IMR-90 (cell line): ENCODE measurements around the gene ROBO1. TPM values are rescaled to one million over a fixed set of nuclear protein-coding genes. Genes with fewer than 3 reads are reported as not detected.

Experiments used
- ATAC-seq: fragments of 200-7000 bp; cut with Tn5 transposase; 2 replicates; pipeline ENCODE4 v1.9.1; 2020; ENCODE audit warnings: low read depth, mild to moderate bottlenecking, moderate library complexity
- BruUV-seq: library from RNA; stranded (reverse); fragments of 400-500 nt; replicated peaks from 2 replicates; lab custom pipeline; 2021; lab: Mats Ljungman, UMichigan
- CTCF ChIA-PET: fragments of 300-600 bp; formaldehyde crosslinking; extraction: SDS; loops from one replicate; lab custom pipeline; 2021; ENCODE audit warnings: antibody characterized with exemption; lab: Yijun Ruan, JAX
- POLR2A ChIA-PET: fragments of 300-600 bp; sonication (Branson Sonifier 250); formaldehyde crosslinking; loops from one replicate; lab custom pipeline; 2022; ENCODE audit warnings: antibody characterized with exemption; ENCODE audit not compliant: unreplicated experiment; lab: Charles Lee
- DNase-seq: peaks from one replicate; pipeline ENCODE4 v3.0.0; 2013
- H2AFZ ChIP-seq: replicated peaks from 2 replicates; pipeline ENCODE3; 2013; ENCODE audit warnings: low read length, mild to moderate bottlenecking; ENCODE audit not compliant: poor library complexity
- H2AK5ac ChIP-seq: 2 replicates; pipeline ENCODE4 v1.6.1; 2013; ENCODE audit warnings: low read depth, low read length, inconsistent platforms
- H2AK9ac ChIP-seq: replicated peaks from 2 replicates; pipeline ENCODE3; 2013; ENCODE audit warnings: mild to moderate bottlenecking, low read depth, low read length, moderate library complexity; ENCODE audit not compliant: poor library complexity
- H2BK120ac ChIP-seq: 2 replicates; pipeline ENCODE4 v1.6.1; 2013; ENCODE audit warnings: low read depth, low read length, inconsistent platforms
- H2BK15ac ChIP-seq: 3 replicates; pipeline ENCODE4 v1.6.1; 2013; ENCODE audit warnings: low read depth, low read length, inconsistent platforms
- H2BK20ac ChIP-seq: 2 replicates; pipeline ENCODE4 v1.6.1; 2013; ENCODE audit warnings: low read depth, mild to moderate bottlenecking, inconsistent platforms, low read length, moderate library complexity
- H2BK5ac ChIP-seq: 2 replicates; pipeline ENCODE4 v1.6.1; 2013; ENCODE audit warnings: mild to moderate bottlenecking, low read depth, low read length, inconsistent platforms; ENCODE audit not compliant: poor library complexity, severe bottlenecking
- H3K14ac ChIP-seq: replicated peaks from 2 replicates; pipeline ENCODE4 v1.6.1; 2013; ENCODE audit warnings: low read depth, low read length, inconsistent platforms
- H3K18ac ChIP-seq: 2 replicates; pipeline ENCODE4 v1.6.1; 2013; ENCODE audit warnings: low read depth, low read length, control low read depth
- H3K23ac ChIP-seq: 2 replicates; pipeline ENCODE4 v1.6.1; 2013; ENCODE audit warnings: low read depth, low read length, inconsistent platforms
- H3K27ac ChIP-seq: 2 replicates; pipeline ENCODE4 v1.5.1; 2013; ENCODE audit warnings: mild to moderate bottlenecking, control low read depth, low read length; ENCODE audit not compliant: insufficient read depth
- H3K27me3 ChIP-seq: 2 replicates; pipeline ENCODE4 v1.6.1; 2013; ENCODE audit warnings: low read length; ENCODE audit not compliant: control insufficient read depth, insufficient read depth
- H3K36me3 ChIP-seq: 2 replicates; pipeline ENCODE4 v1.6.1; 2013; ENCODE audit warnings: low read length, mixed read lengths; ENCODE audit not compliant: control insufficient read depth, insufficient read depth
- H3K4ac ChIP-seq: 2 replicates; pipeline ENCODE4 v1.6.1; 2013; ENCODE audit warnings: low read depth, low read length, inconsistent platforms
- H3K4me1 ChIP-seq: 2 replicates; pipeline ENCODE4 v1.6.1; 2013; ENCODE audit warnings: low read length, mixed read lengths; ENCODE audit not compliant: control insufficient read depth, insufficient read depth
- H3K4me2 ChIP-seq: 2 replicates; pipeline ENCODE4 v1.6.1; 2013; ENCODE audit warnings: low read depth, mild to moderate bottlenecking, control low read depth, low read length, moderate library complexity
- H3K4me3 ChIP-seq: 2 replicates; pipeline ENCODE4 v1.5.1; 2013; ENCODE audit warnings: low read depth, mild to moderate bottlenecking, control low read depth, low read length, moderate library complexity; ENCODE audit not compliant: insufficient read depth
- H3K56ac ChIP-seq: 2 replicates; pipeline ENCODE4 v1.6.1; 2013; ENCODE audit warnings: low read length, inconsistent platforms; ENCODE audit not compliant: insufficient read depth; ENCODE audit errors: extremely low read depth
- H3K79me1 ChIP-seq, 2 experiments: 2 replicates each; pipeline ENCODE4 v1.6.1; 2013; ENCODE audit warnings: low read length in 2 of 2, inconsistent platforms in 1 of 2, low read depth in 1 of 2
- H3K9ac ChIP-seq: 2 replicates; pipeline ENCODE4 v1.6.1; 2013; ENCODE audit warnings: low read depth, low read length, control low read depth
- H3K9me1 ChIP-seq: 2 replicates; pipeline ENCODE4 v1.6.1; 2013; ENCODE audit warnings: low read length, inconsistent platforms; ENCODE audit not compliant: insufficient read depth
- H3K9me3 ChIP-seq: 2 replicates; pipeline ENCODE4 v1.6.1; 2013; ENCODE audit warnings: low read length; ENCODE audit not compliant: control insufficient read depth, insufficient read depth
- H4K20me1 ChIP-seq: 2 replicates; pipeline ENCODE4 v1.6.1; 2013; ENCODE audit warnings: low read length, inconsistent platforms; ENCODE audit not compliant: insufficient read depth
- H4K5ac ChIP-seq: 2 replicates; pipeline ENCODE4 v1.6.1; 2013; ENCODE audit warnings: mild to moderate bottlenecking, low read depth, low read length, control low read depth
- H4K8ac ChIP-seq, 2 experiments: 2 replicates each; pipeline ENCODE4 v1.6.1; 2013; ENCODE audit warnings: low read depth in 2 of 2, low read length in 2 of 2, control low read depth in 1 of 2, inconsistent platforms in 1 of 2
- H4K91ac ChIP-seq: 2 replicates; pipeline ENCODE4 v1.6.1; 2013; ENCODE audit warnings: low read depth, low read length, inconsistent platforms; ENCODE audit not compliant: insufficient read depth
- BHLHE40 ChIP-seq: fragments of 150-350 bp; IDR thresholded peaks from 2 replicates; pipeline ENCODE4 v1.6.1; 2016; ENCODE audit warnings: mild to moderate bottlenecking, low read depth, low read length
- CHD1 ChIP-seq: IDR thresholded peaks from 2 replicates; pipeline ENCODE4 v1.6.1; 2012; ENCODE audit warnings: low read depth, low read length, improper control_type of control experiment
- MAZ ChIP-seq: IDR thresholded peaks from 2 replicates; pipeline ENCODE4 v1.6.1; 2012; ENCODE audit warnings: low read depth, mild to moderate bottlenecking, low read length, improper control_type of control experiment, moderate library complexity, borderline replicate concordance
- MXI1 ChIP-seq: IDR thresholded peaks from 2 replicates; pipeline ENCODE4 v1.6.1; 2012; ENCODE audit warnings: low read depth, mild to moderate bottlenecking, low read length, moderate library complexity, borderline replicate concordance
- NFE2L2 ChIP-seq: fragments of 150-350 bp; IDR thresholded peaks from 2 replicates; pipeline ENCODE4 v1.6.1; 2016; ENCODE audit warnings: low read depth, mild to moderate bottlenecking, low read length
- POLR2A ChIP-seq: IDR thresholded peaks from 2 replicates; pipeline ENCODE4 v1.6.1; 2012; ENCODE audit warnings: mild to moderate bottlenecking, low read depth, low read length
- RAD21 ChIP-seq: IDR thresholded peaks from 2 replicates; pipeline ENCODE4 v1.6.1; 2012; ENCODE audit warnings: low read length, improper control_type of control experiment
- RCOR1 ChIP-seq: IDR thresholded peaks from 2 replicates; pipeline ENCODE4 v1.6.1; 2012; ENCODE audit warnings: mild to moderate bottlenecking, low read length, improper control_type of control experiment; ENCODE audit not compliant: insufficient replicate concordance
- SMC3 ChIP-seq: fragments of 150-350 bp; IDR thresholded peaks from 2 replicates; pipeline ENCODE4 v1.6.1; 2016; ENCODE audit warnings: low read depth, mild to moderate bottlenecking, antibody characterized with exemption, low read length, moderate library complexity
- USF2 ChIP-seq: fragments of 150-350 bp; IDR thresholded peaks from 2 replicates; pipeline ENCODE4 v1.6.1; 2017; ENCODE audit warnings: mild to moderate bottlenecking, antibody characterized with exemption, low read length, low read depth
- WGBS, 2 experiments: methylation state at CpG; one replicate each; pipeline versions ENCODE4 v1.1.5 to v1.1.7; 2013; ENCODE audit warnings: missing lambda C conversion rate in 2 of 2; ENCODE audit not compliant: insufficient read length in 1 of 2; ENCODE audit errors: extremely low coverage in 2 of 2; 5-methylcytosine and 5-hydroxymethylcytosine counted together
- dilution Hi-C: fragments of 300-500 bp; cut with HindIII; formaldehyde crosslinking; loops from one replicate; pipeline ENCODE4 v1.14.3; 2018; ENCODE audit warnings: low sequenced_read_pairs; ENCODE audit not compliant: unreplicated experiment
- in situ Hi-C: fragments of 300-500 bp; cut with MboI; formaldehyde crosslinking; loops from 3 replicates; pipeline ENCODE4 v1.14.3; 2019; ENCODE audit warnings: low sequenced_read_pairs, inconsistent platforms, mixed read lengths
- intact Hi-C: fragments of 100-400 bp; cut with micrococcal nuclease; formaldehyde crosslinking; loops from 2 replicates; pipeline ENCODE4 v1.10.0; 2022
- polyA plus RNA-seq, 3 experiments: library from polyadenylated mRNA; depleted of rRNA; stranded (reverse); fragments of >200 nt; gene quantifications; 2 replicates each; pipeline ENCODE4 v1.2.3, GENCODE V29; 2012; ENCODE audit warnings: low replicate concordance in 1 of 3
- total RNA-seq: library from RNA; depleted of rRNA; stranded (reverse); fragments of >200 nt; gene quantifications from 2 replicates; pipeline ENCODE4 v1.2.3, GENCODE V29; 2012

Gene ROBO1
- total and polyA plus RNA-seq, 2 of the 4 experiments (the other 2 are of a cell fraction): 24.1 to 53.9 TPM

GRCh38 chr3:79038636-79039035 is 729.2 kb downstream of the ROBO1 start:
- no CpG with 5 or more reads among the region's 1 CpG for WGBS, 2 experiments
- H2AK5ac ChIP-seq: no peak overlapping the region
- no peaks in the 10 kb centered on the region for H3K9me3 ChIP-seq
- no peak overlapping the region for H3K4ac ChIP-seq
- DNase-seq: no peak
- no peak overlapping the region for H3K9ac ChIP-seq
- H2AFZ ChIP-seq: no peak overlapping the region
- H3K36me3 ChIP-seq: no peaks in the 10 kb centered on the region
- H4K5ac ChIP-seq: no peak overlapping the region
- BruUV-seq: no TSS peak
- no peak overlapping the region for H2BK20ac ChIP-seq
- TF ChIP-seq BHLHE40 (no peak), CHD1 (no peak), RAD21 (no peak), USF2 (no peak), SMC3 (no peak), POLR2A (no peak), RCOR1 (no peak), NFE2L2 (no peak), MAZ (no peak), MXI1 (no peak)
- H2AK9ac ChIP-seq: no peak overlapping the region
- ATAC-seq: no peak
- no peaks in the 10 kb centered on the region for H4K20me1 ChIP-seq
- no peaks in the 10 kb centered on the region for H3K9me1 ChIP-seq
- no peak overlapping the region for H3K56ac ChIP-seq
- H2BK5ac ChIP-seq: no peak overlapping the region
- CTCF ChIA-PET: no interaction called here
- intact Hi-C loops (no loop called here), in situ Hi-C loops (loop anchor here (25.0 kb wide), 2 partner anchors 776 to 1726 kb away; no protein-coding TSS in a partner anchor), dilution Hi-C loops (no loop called here)
- POLR2A ChIA-PET: no interaction called here
- H3K4me2 ChIP-seq: no peak overlapping the region
- H3K27me3 ChIP-seq: no peaks in the 10 kb centered on the region
- no peak overlapping the region for H4K91ac ChIP-seq
- no peak overlapping the region for H3K23ac ChIP-seq
- no peak overlapping the region for H3K14ac ChIP-seq
- H2BK15ac ChIP-seq: no peak overlapping the region; the same call in 2 of the 3 replicates
- H3K18ac ChIP-seq: no peak overlapping the region
- H4K8ac ChIP-seq: no peak overlapping the region
- no peak overlapping the region for H3K4me3 ChIP-seq
- no peak overlapping the region for H3K27ac ChIP-seq
- no peaks in the 10 kb centered on the region for H3K79me1 ChIP-seq
- no peaks in the 10 kb centered on the region for H3K4me1 ChIP-seq
- no peak overlapping the region for H2BK120ac ChIP-seq
